ENCODE data around the gene CRTAP.
"Not testable (repeated sequence)": the region's sequence is repeated elsewhere in the genome, so short reads cannot be mapped to it uniquely, and the experiment has no call there.

Gene CRTAP

DNA sequence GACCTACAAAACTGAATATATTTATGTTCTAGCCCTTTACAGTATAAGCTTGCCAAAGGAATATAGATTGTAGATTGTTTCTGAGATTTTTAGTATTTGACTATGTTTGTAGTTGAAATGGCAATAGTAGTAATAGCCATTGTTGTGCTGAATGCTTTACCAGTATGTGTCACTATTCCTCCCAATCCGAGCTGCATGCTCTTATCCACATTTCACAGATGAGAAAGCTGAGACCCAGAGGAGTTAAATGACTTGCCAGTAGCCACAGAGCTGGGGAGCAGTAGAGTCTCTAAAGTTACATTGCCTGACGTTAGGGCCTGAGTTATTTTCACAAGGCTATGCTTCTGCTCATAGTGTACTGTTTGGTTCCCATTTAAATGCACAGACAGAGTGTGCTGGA lies 13.6 kb upstream of the CRTAP start:
- no peak for DNase-seq (ENCODE audit: low read depth)

- DNase-seq (ENCODE audit: low read depth) = no peak
Observed at GRCh38 chr3:33103034-33103433, 10.8 kb upstream of the CRTAP start.

- DNase-seq (ENCODE audit: low read depth) = no peak
Observed at GRCh38 chr3:33103480-33103879, 10.3 kb upstream of the CRTAP start.

- no peak for DNase-seq (ENCODE audit: low read depth)
Observed at GRCh38 chr3:33104803-33105202, 9.0 kb upstream of the CRTAP start.

GRCh38 chr3:33105341-33105948 lies 8.4 kb upstream of the CRTAP start:
- no peak for DNase-seq (ENCODE audit: low read depth)

DNA sequence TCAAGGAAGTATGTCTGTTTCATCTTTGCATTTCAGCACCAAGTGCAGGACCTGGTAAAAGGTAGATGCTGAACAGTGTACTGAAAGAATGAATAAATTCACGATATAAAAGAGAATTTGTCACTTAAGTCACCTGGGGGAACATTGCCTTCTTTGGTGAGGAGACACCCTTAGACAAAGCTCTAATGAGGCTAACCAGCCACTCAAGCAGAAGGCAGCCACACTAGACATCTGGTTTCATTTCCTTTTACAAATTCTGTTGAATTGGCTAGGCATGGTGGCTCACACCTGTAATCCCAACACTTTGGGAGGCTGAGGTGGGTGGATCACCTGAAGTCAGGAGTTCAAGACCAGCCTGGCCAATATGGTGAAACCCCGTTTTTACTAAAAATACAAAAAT lies 7.0 kb upstream of the CRTAP start:
- DNase-seq (ENCODE audit: low read depth) = not testable (repeated sequence)

DNA sequence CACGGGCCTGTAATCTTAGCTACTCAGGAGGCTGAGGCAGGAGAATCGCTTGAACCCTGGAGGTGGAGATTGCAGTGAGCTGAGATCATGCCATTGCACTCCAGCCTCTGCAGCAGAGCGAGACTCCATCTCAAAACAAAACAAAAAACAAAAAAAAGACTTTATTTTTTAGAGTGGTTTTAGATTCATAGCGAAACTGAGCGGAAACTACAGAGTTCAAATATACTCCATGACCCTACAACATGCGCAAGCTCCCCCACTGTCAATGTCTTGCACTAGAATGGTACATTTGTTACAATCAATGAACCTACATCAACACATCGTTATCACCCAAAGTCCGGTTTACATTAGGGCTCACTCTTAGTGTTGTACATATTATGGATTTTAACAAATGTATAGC lies 2.2 kb upstream of the CRTAP start:
- DNase-seq (ENCODE audit: low read depth) = no peak

GRCh38 chr3:33114622-33115023 lies 809 bp downstream of the CRTAP start:
- DNase-seq (ENCODE audit: low read depth) = no peak

DNA sequence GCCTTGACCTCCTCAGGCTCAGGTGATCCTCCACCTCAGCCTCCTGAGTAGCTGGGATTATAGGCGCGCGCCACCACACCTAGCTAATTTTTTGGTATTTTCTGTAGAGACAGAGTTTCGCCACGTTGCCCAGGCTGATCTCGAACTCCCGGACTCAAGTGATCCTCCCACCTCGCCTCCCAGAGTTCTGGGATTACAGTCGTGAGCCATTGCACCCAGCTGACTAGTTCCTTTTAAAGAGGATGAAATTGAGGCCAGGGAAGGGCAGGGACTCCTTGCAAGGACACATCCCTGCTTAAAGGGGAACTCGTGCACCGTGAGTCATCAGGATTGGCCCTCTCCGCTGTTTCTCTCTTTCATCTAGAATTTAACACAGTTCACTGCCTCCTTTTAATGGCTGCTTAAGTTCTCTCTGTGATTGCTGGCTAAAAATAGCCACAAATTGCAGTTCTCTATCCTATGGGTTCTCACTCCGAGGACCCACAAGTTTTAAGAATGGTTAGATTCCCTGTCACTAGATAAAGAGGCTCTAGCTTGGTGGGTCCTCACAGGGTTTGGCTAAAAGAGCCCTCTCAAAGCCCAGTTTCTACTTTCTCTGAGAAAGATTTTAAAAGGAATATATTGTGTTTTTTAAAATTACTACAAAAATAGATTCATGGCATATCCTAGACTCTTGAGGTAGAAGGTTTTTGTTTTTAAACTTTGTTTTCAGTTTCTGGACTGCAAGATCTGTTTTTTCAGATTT lies 1.4 kb downstream of the CRTAP start:
- DNase-seq (ENCODE audit: low read depth) = peak; percentile 60

GRCh38 chr3:33117461-33117860 lies 3.6 kb downstream of the CRTAP start:
- DNase-seq (ENCODE audit: low read depth) = no peak

- no peak for DNase-seq (ENCODE audit: low read depth)
Observed at GRCh38 chr3:33119891-33120290, 6.1 kb downstream of the CRTAP start.

DNA sequence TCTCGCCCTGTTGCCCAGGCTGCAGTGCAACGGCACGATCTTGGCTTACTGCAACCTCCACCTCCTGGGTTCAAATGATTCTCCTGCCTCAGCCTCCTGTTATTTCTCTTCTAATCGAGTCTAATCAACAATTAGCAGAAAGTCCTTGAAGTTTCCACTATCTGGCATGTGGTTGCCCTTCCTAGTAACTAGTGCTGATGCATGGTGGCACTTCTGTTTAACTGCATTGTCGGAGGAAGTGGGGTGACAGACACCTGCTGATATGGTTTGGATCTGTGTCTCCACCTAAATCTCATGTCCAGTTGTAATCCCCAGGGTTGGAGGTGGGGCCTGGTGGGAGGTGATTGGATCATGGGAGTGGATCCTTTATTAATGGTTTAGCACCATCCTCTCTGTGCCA lies 9.2 kb downstream of the CRTAP start:
- no peak for DNase-seq (ENCODE audit: low read depth)

- DNase-seq (ENCODE audit: low read depth) = no peak
Observed at GRCh38 chr3:33124638-33125037, 10.8 kb downstream of the CRTAP start.

GRCh38 chr3:33125840-33126239 lies 12.0 kb downstream of the CRTAP start:
- no peak for DNase-seq (ENCODE audit: low read depth)

DNA sequence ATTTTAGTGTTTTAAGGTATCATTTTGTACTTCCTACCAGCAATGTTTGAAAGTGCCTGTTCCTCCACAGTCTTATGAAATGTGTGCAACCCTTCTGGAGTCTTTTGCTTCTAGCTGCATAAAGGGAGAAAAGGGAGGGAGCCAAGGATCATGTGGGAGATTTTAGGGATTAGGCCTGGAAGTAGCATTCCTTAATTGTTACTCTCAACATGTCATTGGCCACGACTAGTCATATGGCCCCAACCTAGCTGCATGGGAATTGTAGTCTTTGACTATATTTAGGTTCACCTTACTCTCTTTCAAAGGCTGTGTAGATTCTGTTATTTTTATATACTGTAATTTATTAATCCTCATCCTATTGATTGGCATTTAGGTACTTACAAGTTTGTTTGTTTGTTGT lies 14.9 kb downstream of the CRTAP start:
- no peak for DNase-seq (ENCODE audit: low read depth)

- DNase-seq (ENCODE audit: low read depth) = no peak
Observed at GRCh38 chr3:33130144-33130543, 16.3 kb downstream of the CRTAP start.

DNA sequence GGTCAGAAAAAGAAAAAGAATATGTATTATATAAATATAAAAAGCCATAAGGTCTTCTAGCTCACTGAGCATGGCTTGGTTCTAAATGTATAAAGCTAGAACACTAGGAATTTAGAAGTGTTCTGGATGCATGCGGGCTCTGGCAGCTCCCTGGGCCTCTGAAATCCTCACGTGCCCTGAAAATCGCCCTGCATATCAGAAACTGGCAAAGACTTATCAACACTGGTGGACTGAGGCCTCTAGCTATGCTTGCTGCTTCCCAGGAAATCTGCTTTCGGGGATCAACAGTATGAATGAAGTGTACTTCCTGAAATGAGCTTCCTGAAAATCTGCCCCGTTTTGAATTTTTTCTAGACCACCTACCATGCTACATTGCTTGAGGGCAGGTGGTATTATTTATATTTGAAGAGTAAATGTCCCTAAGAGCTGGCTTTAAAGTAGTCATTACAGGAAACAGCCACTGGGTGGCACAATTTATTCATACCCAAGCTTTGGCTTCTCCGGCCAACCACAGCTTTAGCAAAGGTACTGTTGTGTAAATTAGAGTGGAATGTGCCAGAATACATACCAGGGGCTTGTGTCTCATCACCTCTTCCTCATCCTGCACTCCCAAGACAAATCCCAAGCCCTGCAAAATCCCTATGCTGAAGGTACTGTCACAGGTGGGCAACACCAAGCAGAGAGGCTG lies 17.7 kb downstream of the CRTAP start:
- DNase-seq (ENCODE audit: low read depth) = peak; percentile 50

DNA sequence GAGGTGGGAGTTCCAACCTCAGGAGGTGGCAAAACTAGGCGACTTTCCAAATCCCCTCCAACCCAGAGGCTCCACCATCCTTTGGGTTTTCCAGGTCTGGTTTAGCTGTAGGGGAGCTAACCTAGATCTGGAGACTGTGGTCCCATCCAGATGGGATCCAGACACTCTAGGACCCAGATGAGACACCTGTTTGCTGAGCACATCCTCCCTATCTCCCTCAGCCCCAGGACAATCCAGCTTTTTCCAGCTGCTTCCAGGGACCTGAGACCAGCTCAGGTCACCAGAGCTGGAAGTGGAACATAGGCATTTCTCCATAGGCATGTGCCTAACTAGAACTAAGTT lies 18.2 kb downstream of the CRTAP start:
- DNase-seq (ENCODE audit: low read depth) = no peak

- no peak for DNase-seq (ENCODE audit: low read depth)
Observed at GRCh38 chr3:33134026-33134625, 20.3 kb downstream of the CRTAP start.

DNA sequence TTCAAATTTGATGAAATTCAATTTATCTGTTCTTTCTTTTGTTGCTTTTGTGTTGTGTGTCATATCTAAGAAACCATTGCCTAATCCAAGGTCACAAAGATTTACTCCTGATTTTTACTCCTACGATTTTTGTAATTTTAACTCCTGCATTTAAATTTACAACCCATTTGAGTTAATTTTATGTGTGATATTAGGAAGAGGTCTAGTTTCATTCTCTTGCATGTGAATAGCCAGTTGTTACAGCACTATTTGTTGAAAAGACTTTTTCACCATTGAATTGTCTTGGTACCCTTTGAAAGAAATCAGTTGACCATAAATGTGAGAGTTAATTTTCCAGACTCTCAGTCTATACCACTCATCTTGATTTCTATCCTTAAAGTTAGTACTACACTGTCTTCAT lies 23.9 kb downstream of the CRTAP start:
- DNase-seq (ENCODE audit: low read depth) = no peak

DNA sequence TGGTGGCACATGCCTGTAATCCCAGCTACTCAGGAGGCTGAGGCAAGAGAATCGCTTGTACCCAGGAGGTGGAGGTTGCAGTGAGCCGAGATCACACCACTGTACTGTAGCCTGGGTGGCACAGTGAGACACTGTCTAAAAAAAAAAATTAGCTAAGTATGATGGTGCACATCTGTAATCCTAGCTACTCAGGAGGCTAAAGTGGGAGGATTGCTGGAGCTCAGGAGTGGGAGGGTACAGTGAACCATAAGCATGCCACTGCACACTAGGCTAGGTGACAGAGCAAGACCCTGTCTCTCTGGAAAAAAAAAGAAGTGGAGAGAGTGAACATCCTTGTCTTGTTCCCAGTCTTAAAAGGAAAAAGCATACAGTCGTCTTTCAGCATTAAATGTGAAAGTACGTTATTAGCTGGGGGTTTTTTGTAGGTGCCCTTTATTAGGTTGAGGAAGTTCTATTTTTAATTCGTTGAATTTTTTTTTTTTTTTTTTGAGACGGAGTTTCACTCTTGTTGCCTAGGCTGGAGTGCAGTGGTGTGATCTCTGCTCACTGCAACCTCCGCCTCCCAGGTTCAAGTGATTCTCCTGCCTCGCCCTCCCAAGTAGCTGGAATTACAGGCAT lies 25.3 kb downstream of the CRTAP start:
- DNase-seq (ENCODE audit: low read depth) = not testable (repeated sequence)

DNA sequence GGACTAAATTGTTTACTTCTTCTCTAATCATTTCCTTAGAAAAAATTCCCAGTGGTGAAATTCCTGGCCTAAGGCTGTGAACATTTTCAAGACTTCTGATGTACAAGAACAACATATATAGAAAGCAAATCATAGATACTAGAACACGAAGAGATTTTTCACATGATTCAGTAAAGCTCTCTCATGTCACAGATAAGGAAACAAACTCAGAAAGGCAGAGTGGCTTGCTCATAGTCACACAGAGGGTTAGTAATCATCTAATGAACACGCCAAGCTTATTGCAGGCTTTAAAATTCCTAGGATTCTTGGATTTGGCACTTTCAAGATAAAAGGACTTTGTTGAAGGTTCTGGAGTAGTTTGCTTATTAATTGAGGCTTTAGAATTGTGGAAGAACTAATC lies 26.2 kb downstream of the CRTAP start:
- no peak for DNase-seq (ENCODE audit: low read depth)

GRCh38 chr3:33141006-33141405 lies 27.2 kb downstream of the CRTAP start:
- no peak for DNase-seq (ENCODE audit: low read depth)
